ENCODE results near the gene FAM50B. TPM values are rescaled to one million over a fixed set of nuclear protein-coding genes. Genes with fewer than 3 reads are reported as not detected.

Gene FAM50B
- total and polyA plus RNA-seq, 4 donors = 8.8 to 12.3 (median 11.1) TPM

GRCh38 chr6:3823671-3824070, 25.5 kb upstream of the FAM50B start (continued):
- TF ChIP-seq TAF1 (conservative IDR thresholded peaks at IDR 0.05) = no peak
- TF ChIP-seq JUND (IDR thresholded peaks at IDR 0.05) = no peak

- Histone ChIP-seq H3K27me3 (ENCODE audit: control insufficient read depth in 4 of 4, insufficient read depth in 4 of 4, low read length in 3 of 4) (no peaks in the 10 kb centered on the region), H3K27ac (ENCODE audit: low read depth in 1 of 2, low read length in 2 of 2) (peak overlapping the region; percentile 76 to 94), H3K4me1 (ENCODE audit: control insufficient read depth in 4 of 4, insufficient read depth in 4 of 4, low read length in 3 of 4) (peaks cover 8 to 33% (median 19%) of the 10 kb centered on the region in 4 donors), H3K4me3 (ENCODE audit: low read depth in 1 of 3, low read length in 3 of 3) (no peak overlapping the region), H3K36me3 (ENCODE audit: control insufficient read depth in 4 of 4, insufficient read depth in 3 of 4, low read depth in 1 of 4, low read length in 3 of 4) (no peaks in the 10 kb centered on the region), H3K9ac (ENCODE audit: low read depth in 1 of 2, low read length in 2 of 2) (peak overlapping the region; percentile 61 to 62), H3K9me3 (ENCODE audit: control insufficient read depth in 4 of 4, low read length in 3 of 4) (no peaks in the 10 kb centered on the region)
- DNase-seq (ENCODE audit: low spot score) = no peak
- 74% methylated on average over 15 of the region's 15 CpGs for WGBS
- TF ChIP-seq TAF1 (conservative IDR thresholded peaks at IDR 0.05) (no peak), MAX (IDR thresholded peaks at IDR 0.05) (no peak), REST (IDR thresholded peaks at IDR 0.05) (no peak), CTCF (IDR thresholded peaks at IDR 0.05; ENCODE audit: low read depth, low read length, missing input control) (no peak), FOXA1 (IDR thresholded peaks at IDR 0.05) (no peak), NR2F2 (IDR thresholded peaks at IDR 0.05) (no peak), ZBTB33 (IDR thresholded peaks at IDR 0.05) (no peak), ATF3 (IDR thresholded peaks at IDR 0.05) (no peak), RXRA (IDR thresholded peaks at IDR 0.05) (no peak), GABPA (IDR thresholded peaks at IDR 0.05 in 1 of 2, conservative IDR thresholded peaks at IDR 0.05 in 1 of 2) (no peak), HNF4G (IDR thresholded peaks at IDR 0.05) (no peak), YY1 (IDR thresholded peaks at IDR 0.05) (no peak)
Measured at GRCh38 chr6:3825331-3825831, 23.8 kb upstream of the FAM50B start.
